ENCODE results near the gene OGFOD3.

Gene OGFOD3

GRCh38 chr17:82371333-82372248, 46.8 kb downstream of the OGFOD3 start, which contains the start of gene UTS2R:
TSS of gene UTS2R (plus strand) at chr17:82371765. CDS start at chr17:82374325, 2,560 bp downstream.
- no peak within 1 kb of the TSS for H3K4me3 ChIP-seq (replicated peaks; ENCODE audit: low read depth, low read length)
- no peak for DNase-seq (ENCODE audit: extremely low read depth, low read depth)

GRCh38 chr17:82370471-82371332, 47.7 kb downstream of the OGFOD3 start:
- H3K4me3 ChIP-seq (replicated peaks; ENCODE audit: low read depth, low read length) = no peak overlapping the region
- TF ChIP-seq CTCF (IDR thresholded peaks at IDR 0.05; ENCODE audit: low read depth, low read length, missing control alignments) = no peak
- no peak for DNase-seq (ENCODE audit: extremely low read depth, low read depth)

More at GRCh38 chr17:82371333-82372248, 46.8 kb downstream of the OGFOD3 start, which contains the start of gene UTS2R:
- no peak for TF ChIP-seq CTCF (IDR thresholded peaks at IDR 0.05; ENCODE audit: low read depth, low read length, missing control alignments)

GRCh38 chr17:82369211-82369610, 49.2 kb downstream of the OGFOD3 start:
- TF ChIP-seq CTCF (IDR thresholded peaks at IDR 0.05; ENCODE audit: low read depth, low read length, missing control alignments) = no peak
- DNase-seq (ENCODE audit: extremely low read depth, low read depth) = no peak
- H3K4me3 ChIP-seq (replicated peaks; ENCODE audit: low read depth, low read length) = no peak overlapping the region

GRCh38 chr17:82367724-82368524, 50.5 kb downstream of the OGFOD3 start:
- TF ChIP-seq CTCF (IDR thresholded peaks at IDR 0.05; ENCODE audit: low read depth, low read length, missing control alignments) = no peak
- H3K4me3 ChIP-seq (replicated peaks; ENCODE audit: low read depth, low read length) = no peak overlapping the region
- DNase-seq (ENCODE audit: extremely low read depth, low read depth) = no peak

- H3K4me3 ChIP-seq (replicated peaks; ENCODE audit: low read depth, low read length) = no peak overlapping the region
- DNase-seq (ENCODE audit: extremely low read depth, low read depth) = no peak
- TF ChIP-seq CTCF (IDR thresholded peaks at IDR 0.05; ENCODE audit: low read depth, low read length, missing control alignments) = no peak
Observed at GRCh38 chr17:82366749-82367148, 51.6 kb downstream of the OGFOD3 start.

Data from HFF-Myc (cell line).